Stimulated activated CD4-positive, alpha-beta T cell treated with anti-CD3 and anti-CD28 coated beads, Interleukin-4, amount 100 ng/mL, for 1 hour (primary cell): ENCODE results near the gene ISM1.

Experiments
- DNase-seq: peaks from one replicate; pipeline ENCODE4 v3.0.0-alpha.2; 2020

ISM1 gene

DNA sequence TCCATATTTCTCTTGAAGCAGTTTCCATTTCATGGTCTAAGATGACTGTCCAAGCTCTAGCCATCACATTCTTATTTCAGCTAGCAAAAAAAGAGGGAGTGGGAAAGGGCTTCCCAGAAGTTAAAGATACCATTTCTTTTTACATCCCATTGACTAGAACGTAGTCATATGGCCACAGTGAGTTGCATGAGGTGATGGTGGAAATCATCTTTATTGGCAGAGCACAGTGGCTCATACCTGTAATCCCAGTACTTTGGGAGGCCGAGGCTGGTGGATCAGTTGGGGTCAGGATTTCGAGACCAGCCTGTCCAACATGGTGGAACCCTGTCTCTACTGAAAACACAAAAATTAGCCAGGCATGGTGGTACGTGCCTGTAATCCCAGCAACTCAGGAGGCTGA, 99.6 kb downstream of the ISM1 start:
- DNase-seq: no peak

DNA sequence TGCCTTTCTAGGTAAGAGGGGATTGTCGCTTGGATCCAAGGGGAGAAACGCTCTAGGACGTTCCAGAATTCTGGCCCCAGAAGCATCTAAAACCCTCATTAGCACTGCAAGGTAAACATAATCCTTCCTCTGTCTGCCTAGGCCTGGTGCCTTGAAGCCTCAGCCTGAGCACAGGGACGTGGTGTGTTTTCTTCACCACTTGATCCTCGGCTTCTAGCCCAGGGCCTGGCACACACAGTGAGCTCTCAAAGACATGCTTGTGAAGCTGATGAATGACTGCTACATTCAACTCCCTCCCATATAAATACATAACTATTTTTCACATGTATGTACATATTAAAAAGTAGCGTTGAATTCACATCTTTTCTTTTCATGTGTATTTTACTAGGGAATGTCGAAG, 100.3 kb downstream of the ISM1 start:
- DNase-seq: no peak

DNA sequence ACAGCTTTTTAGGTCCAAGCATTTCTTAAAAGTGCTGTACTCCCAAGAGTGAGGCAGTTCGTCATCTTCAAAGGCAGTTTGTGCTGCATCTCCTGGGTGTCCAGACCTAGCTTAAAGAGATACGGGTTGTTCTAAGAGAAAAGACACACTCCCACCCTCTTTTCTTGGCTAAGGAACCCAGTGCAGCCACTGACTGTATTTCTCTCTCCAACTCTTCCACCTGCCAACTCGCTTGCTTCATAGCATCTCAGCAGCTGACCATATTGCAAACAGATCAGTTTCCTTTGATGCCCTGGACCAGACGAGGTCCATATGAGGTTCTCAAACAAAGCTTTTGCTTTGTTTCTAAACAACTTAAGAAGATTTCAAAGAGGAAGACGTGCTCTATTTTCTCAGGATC, 101.1 kb downstream of the ISM1 start:
- no peak for DNase-seq

DNA sequence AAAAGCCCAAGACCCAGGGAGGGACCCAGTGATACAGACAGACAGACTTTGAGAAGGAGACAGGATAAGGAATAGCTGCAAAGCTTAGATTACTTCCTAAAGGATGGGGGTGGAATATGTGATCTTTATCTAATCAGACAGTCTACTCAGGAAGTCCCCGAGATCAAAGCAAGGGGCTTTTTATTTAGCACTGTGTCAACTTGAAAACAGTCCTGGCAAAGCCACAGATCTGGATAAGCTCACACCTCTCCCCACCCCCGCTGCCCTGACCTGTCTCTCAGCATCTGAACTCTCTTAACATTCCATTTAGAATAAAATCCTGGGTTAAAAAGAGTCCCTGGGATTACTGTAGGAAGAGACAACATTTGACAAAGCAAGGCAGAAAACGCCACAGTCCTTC, 101.5 kb downstream of the ISM1 start:
- DNase-seq: no peak

DNA sequence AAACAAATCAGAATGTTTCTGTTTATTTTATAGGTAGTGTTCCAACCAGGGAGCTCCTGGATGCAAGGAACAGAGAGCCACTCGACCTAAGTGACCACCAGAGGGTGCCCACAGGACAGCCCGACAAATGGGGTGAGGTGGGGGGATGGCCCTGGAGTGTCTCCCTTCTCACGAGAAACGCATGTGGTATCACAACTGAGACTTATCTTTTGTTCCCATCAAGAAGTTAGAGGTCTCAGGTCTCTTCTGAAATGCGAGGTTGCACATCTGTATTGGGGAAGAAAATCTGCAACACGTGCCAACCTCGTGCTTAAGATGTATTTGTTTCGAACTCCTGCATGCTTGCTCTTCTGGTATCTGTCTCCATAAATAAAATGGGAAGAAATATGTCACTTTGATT, 104.0 kb downstream of the ISM1 start:
- no peak for DNase-seq

DNA sequence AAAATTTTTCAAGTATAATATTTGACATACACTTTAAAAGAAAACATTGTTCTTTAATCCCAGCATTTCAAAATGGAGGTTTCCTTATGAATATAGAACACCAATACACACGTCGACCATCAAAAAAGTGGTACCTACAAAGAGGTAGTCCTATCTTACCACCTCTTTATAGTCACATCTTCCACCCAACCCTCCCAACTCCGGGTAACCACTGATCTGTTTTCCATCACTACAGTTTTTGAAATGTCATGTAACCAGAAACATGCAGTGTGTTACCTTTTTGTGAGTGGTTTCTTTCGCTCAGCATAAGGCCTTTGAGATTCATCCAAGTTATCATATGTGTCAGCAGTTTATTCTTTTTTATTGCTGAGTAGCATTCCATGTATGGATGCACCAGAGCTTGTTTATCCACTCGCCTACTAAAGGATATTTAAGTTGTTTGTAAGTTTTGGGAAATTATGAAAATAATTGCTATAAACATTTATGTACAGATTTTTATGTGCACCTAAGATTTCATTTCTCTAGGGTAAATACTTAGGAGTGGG, 104.8 kb downstream of the ISM1 start:
- DNase-seq: no peak

DNA sequence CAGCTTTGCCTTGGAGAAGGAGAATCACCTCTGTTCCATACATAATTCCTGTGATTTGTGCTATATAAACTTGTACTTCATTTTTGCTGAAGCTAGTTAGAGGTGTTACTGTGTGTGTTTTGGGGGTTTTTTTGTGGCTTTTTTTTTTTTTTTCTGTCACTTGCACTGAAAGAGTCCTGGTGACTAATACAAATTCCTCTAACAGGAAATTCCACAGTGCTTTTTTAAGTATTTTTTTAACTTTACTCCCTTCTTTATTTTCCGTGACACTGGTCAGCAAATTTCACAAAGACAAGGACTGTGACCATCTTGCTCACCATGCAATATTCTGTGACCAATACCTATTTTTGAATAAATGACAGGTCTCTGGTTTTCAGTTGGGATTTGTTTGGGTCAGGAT, 110.5 kb downstream of the ISM1 start:
- no peak for DNase-seq

DNA sequence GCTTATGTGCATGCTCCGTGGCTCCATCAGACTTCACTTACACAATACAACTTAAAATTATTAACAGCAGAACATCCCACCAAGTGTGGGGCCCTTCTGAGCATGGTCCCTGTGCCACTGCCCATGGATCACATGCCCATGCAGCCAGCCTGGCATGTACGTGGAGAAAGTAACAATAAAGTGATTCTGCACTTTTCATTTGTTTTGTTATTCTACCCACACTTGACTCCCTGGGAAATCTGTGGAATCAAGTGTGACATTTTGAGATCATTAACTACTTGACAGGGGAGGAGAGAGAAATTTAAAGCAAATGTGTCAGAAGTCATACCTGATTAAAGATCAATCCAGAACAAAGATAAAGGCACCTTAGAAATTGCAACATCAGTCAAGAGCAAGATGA, 112.0 kb downstream of the ISM1 start:
- DNase-seq: no peak

DNA sequence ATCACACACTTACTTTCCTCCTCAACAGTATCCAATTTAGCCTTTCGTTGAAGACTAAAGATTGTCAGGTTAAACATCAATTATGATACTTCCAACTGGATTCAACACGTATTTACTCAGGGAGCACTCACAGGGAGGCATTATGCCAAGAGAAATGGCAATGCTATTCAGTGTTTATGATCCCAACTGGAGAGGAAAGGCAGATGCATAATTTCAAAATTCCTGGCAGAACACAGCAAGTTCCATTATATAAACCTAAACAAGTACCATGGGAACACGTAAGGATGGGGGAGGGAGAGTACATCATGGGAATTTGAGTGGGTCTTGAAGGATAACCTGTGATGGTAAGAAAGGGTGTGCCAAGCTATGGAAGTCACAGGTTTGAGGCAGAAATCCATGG, 112.7 kb downstream of the ISM1 start:
- no peak for DNase-seq

DNA sequence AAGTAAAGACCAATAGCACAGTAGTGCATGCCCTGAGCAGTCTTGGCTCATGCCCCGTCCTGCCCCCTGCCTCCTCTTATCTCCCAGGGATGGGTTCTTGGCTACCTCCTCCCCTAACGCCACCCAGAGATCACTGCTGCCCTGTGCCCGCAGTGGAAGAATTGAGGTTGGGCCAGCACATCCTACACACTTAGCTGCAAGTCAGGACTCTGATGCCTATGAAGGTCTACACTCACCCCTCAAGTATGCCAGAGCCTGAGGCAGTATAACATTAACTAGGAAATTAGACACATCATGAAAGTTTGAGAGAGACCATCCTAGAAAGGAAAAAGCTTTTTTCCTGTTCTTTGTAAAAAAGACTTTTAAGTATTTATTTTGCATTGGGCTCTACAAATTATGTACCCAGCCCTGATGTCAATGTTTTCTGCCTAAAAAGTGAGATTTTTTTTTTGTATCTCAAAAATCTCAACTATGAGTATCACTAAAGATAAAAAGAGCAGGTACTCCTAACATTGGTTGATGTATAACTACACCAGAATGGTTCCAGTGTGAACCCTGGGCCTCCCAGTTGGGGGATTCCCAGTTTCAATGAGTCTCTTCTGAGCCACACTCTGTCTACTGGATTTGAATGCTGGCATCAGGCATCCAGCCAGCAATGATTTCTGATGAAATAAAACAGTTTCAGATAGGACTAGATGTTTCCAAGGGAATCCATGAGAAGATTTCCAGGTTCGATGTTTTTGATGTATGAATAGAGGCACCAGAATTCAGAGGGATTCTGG, 115.4 kb downstream of the ISM1 start:
- no peak for DNase-seq

DNA sequence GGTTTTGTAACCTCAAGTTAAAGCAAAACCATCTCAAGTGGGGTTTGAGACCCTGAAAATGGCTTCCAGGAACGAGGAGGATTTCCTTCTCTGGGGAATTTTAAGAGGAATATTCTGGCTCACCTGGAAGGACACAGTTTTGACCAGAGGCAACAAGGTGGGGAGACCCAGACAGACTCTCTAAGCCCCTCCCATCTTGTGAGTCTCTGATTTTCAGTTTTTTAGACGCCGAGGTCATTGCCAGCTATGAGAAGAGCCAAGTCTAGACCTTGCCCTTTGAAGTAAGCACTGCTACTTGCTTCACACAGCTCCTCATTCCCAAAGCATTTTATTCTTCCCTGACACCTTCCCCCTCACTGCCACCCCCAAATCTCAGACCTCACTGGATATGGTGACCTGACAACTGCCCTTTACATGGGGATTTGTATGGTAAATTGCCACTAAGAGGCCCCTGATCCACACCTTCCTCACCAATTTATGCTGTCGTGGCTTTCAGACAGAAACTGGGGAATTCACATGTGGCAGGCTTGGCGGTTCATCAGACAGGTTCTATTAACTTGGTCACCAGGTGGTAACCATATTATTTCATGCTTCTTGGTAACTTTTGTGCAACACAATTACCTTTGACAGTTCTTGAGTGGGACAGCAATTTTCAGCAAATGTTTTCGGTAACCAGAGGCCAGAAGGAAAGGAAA, 116.2 kb downstream of the ISM1 start:
- no peak for DNase-seq

DNA sequence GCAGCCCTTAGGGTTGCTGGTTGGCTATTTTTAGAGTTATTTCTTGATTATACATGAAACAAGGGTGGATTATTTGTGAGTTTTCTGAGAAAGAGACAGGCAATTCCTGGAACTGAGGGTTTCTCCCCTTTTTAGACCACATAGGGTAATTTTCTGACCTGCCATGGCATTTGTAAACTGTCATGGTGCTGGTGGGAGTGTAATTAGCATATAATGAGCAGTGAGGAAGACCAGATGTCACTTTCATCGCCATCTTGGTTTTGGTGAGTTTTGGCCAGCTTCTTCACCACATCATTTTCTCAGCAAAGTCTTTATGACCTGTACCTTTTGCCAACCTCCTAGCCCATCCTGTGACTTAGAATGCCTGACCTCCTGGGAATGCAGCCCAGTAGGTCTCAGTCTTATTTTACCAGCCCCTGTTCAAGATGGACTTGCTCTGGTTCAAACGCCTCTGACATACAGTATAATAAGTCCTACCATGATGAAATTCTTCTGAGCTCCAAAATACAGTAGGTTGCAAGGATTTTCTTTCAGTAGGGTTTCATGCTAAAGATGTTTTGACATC, 117.1 kb downstream of the ISM1 start:
- DNase-seq: no peak

DNA sequence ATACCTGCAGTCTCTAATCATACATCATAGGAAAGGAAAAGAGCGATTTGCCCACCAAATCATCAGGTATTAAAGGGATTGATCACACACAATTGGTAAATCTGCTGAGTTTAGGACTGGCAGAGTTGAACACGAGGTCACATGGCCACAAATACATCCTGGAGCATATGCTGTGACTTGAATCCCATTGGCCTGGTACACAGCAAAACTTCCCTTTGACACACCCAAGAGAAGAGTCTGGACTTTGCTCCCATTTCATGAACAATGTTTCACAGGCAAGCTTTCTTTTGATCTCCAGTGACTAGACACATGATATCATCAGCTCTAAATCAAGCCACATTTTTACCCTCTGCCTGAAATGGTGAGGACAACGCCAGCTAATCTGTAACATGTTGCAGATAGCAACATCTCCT, 117.9 kb downstream of the ISM1 start:
- no peak for DNase-seq

DNA sequence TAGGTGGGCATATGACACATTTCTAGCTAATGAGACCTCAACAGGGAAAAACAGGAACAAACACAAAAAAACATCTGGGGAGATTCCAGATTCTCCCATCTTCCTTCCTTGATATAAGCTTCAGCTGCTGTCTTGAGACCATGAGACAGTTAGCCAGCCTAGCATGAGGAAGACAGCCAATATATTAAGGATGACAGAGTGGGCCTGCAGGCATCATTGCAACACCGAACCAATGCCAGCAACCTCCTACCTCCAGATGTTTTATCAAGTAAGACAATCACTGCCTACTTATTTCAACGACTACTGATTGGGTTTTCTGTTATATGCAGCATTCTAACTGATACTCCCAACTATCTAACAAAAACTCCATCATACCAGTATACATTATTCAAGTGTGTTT, 119.0 kb downstream of the ISM1 start:
- DNase-seq: no peak

DNA sequence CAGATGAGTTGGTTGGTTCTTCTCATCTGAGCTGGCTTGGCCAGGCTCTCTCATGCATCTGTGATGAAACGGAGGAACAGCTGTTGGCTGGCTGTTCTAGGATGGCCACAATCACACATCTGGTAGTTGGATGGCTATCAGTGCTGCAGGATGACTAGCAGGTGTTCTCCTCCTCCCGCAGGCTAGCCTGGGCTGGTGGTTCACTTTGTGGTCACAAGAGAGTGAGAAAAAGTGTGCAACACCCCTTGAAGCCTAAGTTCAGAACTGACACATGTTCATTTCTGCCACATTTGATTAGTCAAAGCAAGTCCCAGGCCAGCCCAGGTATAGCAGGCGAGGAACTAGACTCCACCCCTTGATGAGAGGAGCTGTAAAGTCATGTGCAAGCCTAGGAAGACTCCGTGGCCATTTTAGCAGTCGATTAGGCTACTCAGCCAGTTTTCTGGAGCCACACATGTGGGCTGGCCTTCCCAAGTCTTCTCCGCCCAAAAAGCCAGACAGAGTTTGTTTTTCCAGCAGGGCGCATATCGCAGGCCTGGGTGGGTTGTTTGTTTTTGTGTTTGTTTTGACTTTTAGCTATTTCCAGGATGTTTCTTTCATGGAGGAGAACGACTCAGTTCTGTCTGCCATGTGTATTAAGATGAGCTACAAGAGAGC, 120.8 kb downstream of the ISM1 start:
- no peak for DNase-seq

DNA sequence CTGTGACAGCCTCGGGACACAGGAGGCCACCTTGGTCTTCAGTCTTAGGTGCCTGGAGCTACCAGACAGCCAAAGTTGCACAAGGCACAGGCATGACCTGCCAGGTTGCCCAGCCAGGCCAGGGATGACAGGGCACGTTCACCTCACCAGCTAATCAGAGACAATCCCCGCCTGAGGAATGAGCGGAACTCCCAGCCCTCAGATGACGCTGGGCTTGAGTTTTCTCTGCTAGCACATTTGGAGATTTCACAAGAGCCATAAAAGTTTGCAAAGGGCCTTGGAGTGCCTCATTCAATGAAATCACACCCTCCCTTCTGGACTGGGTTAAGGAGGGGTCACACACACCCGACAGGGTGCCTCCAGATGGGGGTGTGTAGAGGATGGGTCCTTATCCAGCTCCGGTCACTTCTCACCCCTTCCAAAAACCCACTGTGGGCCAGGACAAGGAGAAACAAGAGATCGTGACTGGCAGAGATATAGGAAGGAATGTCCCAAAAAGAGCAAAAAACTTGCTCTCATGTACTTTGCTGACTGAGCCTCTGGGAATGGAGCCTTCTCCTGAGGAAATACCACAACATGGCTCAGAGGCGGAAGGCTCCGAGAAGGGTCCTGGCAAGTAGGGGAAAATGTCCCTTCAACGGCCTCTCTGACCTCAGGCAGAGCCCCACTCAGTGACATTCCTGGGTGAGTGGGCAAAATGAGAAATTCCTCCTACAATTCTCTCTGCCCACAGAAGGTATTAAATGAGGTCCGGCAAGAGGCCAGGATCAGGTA, 121.6 kb downstream of the ISM1 start:
- DNase-seq: no peak

DNA sequence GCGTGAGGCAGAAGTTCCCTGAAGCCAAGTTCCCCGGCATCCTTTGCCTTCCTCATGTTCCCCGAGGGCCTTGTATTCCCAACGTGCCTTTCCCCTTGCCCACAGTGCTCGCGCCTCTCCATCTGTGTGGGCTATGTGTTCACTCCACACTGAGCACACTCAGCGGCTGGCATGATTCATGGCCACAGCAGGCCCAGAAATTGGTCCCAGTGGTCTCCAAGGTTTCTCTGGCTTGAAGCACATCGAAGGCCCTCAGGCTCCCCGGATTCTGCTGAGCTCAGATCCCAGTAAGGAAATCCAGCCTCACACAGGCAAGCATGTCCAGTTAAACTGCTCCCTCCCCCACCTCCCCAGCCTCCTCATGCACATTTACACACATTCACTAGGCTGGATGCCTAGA, 123.6 kb downstream of the ISM1 start:
- no peak for DNase-seq

DNA sequence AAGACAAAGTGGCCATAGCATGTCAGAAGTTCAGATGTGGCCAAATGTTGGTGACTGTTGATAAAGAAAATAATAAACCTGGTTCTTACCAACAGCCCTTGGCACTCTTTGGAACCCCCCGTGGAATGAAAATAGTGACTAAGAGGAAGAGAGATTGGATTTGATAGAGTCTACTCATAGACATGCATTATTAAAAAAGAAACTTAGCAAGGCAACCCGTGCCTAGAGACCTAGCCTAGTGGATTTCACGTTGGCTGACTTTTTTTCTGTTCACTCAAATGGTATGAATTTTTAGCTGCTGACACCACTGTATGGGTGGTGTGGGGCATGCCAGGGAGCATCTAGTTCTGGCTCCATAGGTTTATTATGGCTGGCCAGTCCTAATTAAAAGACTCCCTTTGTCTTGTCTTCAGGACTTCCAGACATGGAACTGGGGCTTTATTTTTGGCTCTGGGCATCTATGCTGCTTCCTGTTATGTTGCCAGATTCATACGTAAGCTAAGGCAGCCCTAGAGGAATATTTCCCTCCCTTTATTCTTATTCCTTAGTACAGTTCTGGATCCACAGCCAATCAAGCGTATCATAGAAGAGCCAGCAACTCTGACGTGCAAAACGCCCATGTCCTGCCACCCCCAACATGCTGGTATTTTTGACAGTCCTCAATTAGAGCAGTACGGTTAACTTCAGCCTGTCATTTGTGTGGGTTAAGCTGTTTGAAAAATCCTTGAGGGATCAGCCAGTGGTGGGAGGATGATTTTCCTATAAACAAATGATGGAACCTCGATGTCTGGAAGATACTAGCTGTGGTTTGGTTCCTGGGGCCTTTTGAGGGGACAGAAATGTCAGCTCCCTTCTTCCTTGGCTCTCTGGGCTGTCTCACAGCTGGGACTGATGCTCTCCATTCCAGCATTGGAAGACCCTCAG, 127.5 kb downstream of the ISM1 start:
- no peak for DNase-seq

DNA sequence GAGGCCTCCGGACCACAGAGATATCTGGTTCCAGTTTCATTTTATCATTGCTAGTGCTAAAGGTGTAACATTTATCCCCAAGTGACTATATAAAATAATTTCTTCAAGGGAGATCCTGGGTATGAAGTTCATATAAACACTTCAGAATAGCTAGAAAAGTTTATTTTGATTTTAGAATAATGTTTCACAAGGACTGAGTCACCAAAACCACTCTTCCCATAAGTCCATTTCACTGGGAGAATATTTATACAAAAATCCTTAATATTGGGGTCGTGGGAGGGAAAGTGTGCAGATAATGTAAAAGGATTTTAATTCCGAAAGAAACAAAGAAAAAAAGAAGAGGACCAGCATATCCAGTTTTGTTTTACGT, 128.1 kb downstream of the ISM1 start:
- no peak for DNase-seq
